WI38 (cell line): Measurements from ENCODE around the gene GPC3.

Source experiments
- H3K4me3 ChIP-seq: 2 replicates; pipeline ENCODE4 v1.5.1; 2011; ENCODE audit warnings: low read depth, mild to moderate bottlenecking, control low read depth, low read length
- TF ChIP-seq, protein P1 (sequence below): IDR thresholded peaks from 2 replicates; pipeline ENCODE4 v1.5.1; 2012; ENCODE audit warnings: low read depth, mild to moderate bottlenecking, control low read depth, low read length

Gene GPC3

DNA sequence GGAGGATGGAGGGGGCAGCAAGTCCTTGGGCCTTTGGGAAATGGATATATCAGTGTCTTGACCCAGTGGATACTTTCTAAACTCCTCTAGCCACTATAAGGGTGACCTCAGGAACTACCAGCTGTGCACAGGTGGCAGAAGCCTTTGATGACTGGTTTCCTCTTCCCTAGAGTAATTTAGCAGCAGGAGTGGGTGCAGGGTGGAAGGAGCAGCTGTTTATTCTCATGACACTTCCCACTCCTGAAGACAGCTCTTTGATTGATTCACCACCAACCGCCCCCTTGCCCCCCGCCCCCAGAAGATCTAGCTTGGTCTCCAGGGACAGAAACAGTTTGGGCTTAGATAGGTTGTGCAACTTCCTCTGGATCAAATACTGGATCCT is 63.0 kb downstream of the GPC3 start:
- TF ChIP-seq, protein P1, sequence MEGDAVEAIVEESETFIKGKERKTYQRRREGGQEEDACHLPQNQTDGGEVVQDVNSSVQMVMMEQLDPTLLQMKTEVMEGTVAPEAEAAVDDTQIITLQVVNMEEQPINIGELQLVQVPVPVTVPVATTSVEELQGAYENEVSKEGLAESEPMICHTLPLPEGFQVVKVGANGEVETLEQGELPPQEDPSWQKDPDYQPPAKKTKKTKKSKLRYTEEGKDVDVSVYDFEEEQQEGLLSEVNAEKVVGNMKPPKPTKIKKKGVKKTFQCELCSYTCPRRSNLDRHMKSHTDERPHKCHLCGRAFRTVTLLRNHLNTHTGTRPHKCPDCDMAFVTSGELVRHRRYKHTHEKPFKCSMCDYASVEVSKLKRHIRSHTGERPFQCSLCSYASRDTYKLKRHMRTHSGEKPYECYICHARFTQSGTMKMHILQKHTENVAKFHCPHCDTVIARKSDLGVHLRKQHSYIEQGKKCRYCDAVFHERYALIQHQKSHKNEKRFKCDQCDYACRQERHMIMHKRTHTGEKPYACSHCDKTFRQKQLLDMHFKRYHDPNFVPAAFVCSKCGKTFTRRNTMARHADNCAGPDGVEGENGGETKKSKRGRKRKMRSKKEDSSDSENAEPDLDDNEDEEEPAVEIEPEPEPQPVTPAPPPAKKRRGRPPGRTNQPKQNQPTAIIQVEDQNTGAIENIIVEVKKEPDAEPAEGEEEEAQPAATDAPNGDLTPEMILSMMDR: no peak
- H3K4me3 ChIP-seq: no peak overlapping the region

DNA sequence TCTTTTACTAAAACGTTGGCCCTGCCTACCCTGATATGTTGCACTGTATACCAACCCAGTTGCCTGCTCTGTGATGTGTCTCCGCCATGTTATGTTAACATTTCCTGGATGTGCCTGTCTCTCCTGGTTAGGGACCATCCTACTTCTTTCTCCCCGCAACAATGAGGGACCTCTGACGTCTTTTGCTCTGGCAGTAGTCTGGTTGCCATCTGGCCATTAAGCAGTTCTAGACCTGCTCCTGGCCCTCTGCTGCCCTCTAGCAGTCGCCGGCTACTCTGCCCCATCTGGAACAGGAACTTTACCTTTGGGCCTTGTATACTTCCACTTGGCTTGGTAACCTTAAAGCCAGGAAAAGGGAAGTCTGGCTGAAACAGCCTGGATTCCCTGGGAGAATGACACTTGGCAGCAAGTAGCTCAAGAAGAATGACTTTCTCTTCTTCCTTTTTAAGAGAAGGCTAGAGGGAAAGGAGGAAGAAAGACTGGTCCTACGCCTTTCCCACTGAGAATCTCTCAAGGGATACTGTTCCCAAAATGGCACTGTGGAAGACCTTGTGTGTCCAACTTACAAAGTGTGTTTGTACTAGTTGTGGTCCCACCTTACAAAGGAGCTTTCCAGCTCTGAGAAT is 63.5 kb downstream of the GPC3 start:
- TF ChIP-seq, protein P1: 0 out of 2 replicates have a peak, but pooled peaks have one; percentile 29
- no peak overlapping the region for H3K4me3 ChIP-seq

DNA sequence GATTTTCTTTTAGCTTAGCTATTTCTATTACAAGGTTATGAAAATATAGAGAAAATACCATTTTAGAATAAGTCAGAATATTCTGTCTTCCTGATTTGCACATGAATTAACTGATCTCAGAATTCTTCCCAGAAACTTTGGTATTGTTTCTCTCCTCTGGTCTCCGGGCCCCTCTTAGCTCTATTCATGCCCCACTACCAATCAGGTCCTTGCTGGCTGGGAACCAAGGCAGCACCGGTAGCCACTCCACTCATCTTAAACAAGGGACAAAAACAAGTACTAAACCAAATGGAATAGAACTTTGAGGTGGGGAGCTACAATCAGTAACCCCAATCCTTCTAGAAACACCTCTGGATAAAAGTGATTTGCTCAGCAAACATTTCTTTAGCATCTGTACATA is 64.3 kb downstream of the GPC3 start:
- no peak overlapping the region for H3K4me3 ChIP-seq
- TF ChIP-seq, protein P1: no peak

DNA sequence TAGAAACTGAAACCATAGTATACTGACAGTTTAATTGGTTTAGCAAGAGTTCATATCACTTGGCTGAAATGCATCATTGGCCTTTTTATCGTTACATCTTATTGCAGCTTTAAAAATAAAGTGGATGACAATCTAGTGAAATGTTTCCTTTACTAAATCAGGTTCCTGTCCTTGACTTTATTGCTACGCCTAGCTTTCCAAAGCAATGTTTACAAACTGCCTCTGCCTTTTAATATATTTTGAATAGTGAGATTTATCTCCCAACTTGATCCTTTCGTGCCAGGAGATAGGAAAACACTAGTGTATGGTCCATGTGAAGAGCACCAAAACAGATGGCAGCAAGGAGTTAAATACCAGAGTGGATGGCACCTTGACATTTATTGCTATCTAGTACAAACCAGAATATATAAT is 67.0 kb downstream of the GPC3 start:
- H3K4me3 ChIP-seq: no peak overlapping the region
- TF ChIP-seq, protein P1: no peak

DNA sequence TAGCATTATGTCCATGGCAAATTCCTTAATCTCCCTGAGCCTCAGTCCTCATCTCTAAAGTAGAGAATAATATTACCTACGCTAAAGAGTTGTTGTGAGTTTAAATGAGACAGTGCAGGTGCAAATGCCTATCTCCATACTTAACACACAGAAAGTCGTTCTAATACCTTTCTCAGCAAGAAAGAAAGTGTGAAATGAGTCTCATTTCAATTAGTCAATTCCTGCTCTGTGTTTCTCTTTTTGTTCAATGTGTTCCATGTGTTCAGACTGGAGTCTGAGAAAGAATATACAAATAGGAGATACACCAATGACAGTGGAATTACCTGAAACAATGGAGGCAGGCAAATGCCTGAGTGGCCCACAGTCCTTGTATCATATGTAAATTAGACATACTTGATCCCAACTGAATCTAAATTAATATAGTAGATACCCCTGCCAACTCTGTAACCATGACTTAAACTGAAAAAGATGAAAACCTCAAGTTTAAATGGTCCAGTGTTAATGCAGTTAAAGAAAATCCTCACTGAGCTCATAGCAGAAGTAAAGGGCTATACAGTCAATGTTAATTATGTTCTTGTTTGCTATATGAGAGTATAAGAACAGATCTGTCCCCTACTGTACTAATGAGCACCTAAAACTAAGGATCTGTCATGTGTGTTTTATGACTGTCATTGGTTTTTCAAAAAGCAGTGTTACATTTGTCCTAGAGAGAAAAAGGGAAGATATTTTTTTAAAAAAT is 68.2 kb downstream of the GPC3 start:
- no peak overlapping the region for H3K4me3 ChIP-seq
- TF ChIP-seq, protein P1: no peak

DNA sequence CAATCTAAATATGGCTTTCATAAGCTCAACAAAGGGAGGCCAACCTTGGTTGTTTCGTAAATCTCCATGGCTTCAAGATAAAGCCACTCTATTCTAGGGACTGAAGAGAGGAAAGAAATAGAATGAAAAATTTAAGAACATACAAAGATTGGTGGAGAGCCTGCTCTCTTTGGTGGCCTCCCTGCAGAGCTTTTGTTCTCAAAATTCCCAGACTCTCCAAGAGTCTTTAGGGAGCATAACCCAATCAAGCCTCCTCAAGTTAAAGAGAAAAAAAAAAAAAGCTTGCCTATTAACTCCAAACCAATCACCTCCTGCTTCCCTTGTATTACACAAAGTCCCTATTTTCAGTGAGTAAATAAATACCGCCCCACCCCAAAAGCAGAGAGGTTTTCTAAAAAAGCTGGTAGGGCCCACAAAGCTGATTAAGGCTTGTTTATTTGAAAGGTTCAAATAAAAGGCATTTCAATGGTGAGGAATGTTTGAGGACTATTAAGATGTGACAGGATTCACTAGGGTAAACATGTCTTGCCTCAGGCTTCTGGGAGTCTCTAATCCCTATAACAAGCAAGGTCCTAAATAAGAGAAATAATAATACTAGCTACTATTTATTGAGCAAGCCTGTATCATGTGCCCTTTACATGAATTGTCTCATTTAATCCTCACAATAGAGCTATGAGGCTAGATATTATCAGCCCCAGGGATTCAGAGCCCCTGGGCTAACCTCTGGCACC is 71.6 kb downstream of the GPC3 start:
- TF ChIP-seq, protein P1: no peak
- H3K4me3 ChIP-seq: no peak overlapping the region

DNA sequence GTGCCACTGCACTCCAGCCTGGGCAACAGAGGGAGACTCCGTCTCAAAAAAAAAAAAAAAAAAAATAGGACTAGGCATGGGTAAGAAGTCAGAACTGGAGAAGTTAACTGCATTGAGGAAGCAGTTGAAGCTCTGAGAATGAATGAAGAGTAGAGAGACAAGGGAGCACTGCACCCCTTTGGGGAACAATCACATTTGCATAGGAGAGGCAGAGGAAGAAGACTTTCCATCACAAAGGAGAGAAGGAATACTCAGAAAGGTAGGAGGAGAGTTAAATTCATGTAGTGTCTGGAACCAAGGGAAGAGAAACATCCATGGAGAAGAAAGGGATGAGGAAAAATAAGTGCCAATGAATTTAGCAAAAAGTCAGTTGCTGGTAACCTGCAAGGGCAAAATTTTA is 72.4 kb downstream of the GPC3 start:
- no peak overlapping the region for H3K4me3 ChIP-seq
- TF ChIP-seq, protein P1: no peak
